DND-41 (cell line): ENCODE results near the gene CEP164.
"Not testable (repeated sequence)": the region's sequence is repeated elsewhere in the genome, so short reads cannot be mapped to it uniquely, and the experiment has no call there.

ENCODE experiments used
- ATAC-seq: fragments of 200-7000 bp; cut with Tn5 transposase; 3 replicates; pipeline ENCODE4 v1.9.1; 2021; ENCODE audit warnings: low read depth; ENCODE audit not compliant: insufficient read depth
- DNase-seq: peaks from one replicate; pipeline ENCODE4 v3.0.0-alpha.2; 2020
- H2AFZ ChIP-seq: 2 replicates; pipeline ENCODE4 v1.6.0; 2012; ENCODE audit warnings: low read depth, low read length
- H3K27ac ChIP-seq: 2 replicates; pipeline ENCODE4 v1.5.1; 2012; ENCODE audit warnings: low read length, inconsistent platforms
- H3K27me3 ChIP-seq: fragments of 200-600 bp; sonication (generic); 2 replicates; pipeline ENCODE4 v1.6.0; 2012; ENCODE audit warnings: low read length, mild to moderate bottlenecking, inconsistent platforms; ENCODE audit not compliant: insufficient read depth, poor library complexity
- H3K36me3 ChIP-seq: 2 replicates; pipeline ENCODE4 v1.5.1; 2012; ENCODE audit warnings: low read length, inconsistent platforms; ENCODE audit not compliant: insufficient read depth
- H3K4me1 ChIP-seq: 2 replicates; pipeline ENCODE4 v1.5.1; 2012; ENCODE audit warnings: mild to moderate bottlenecking, low read length; ENCODE audit not compliant: insufficient read depth
- H3K4me2 ChIP-seq: 2 replicates; pipeline ENCODE4 v1.6.0; 2012; ENCODE audit warnings: mild to moderate bottlenecking, moderate library complexity, low read length, inconsistent platforms; ENCODE audit not compliant: insufficient read depth
- H3K4me3 ChIP-seq, 2 experiments: fragments of 200-600 bp in 1 of 2; shearing (Covaris generic) in 1 of 2; 2 replicates each; pipeline ENCODE4 v1.5.1; 2012 to 2016; ENCODE audit warnings: inconsistent platforms in 2 of 2, low read length in 2 of 2, mild to moderate bottlenecking in 2 of 2, low read depth in 1 of 2, moderate library complexity in 1 of 2
- H3K79me2 ChIP-seq: 2 replicates; pipeline ENCODE4 v1.6.0; 2012; ENCODE audit warnings: low read length, inconsistent platforms; ENCODE audit not compliant: insufficient read depth
- H3K9ac ChIP-seq: 2 replicates; pipeline ENCODE4 v1.6.0; 2012; ENCODE audit warnings: low read depth, mild to moderate bottlenecking, inconsistent platforms, low read length, moderate library complexity
- H3K9me3 ChIP-seq: 2 replicates; pipeline ENCODE4 v1.5.1; 2012; ENCODE audit warnings: low read length, moderate library complexity, mild to moderate bottlenecking, inconsistent platforms; ENCODE audit not compliant: insufficient read depth, severe bottlenecking
- H4K20me1 ChIP-seq: 2 replicates; pipeline ENCODE4 v1.6.0; 2012; ENCODE audit warnings: low read length; ENCODE audit not compliant: insufficient read depth
- EZH2 ChIP-seq: IDR thresholded peaks from 3 replicates; pipeline ENCODE4 v1.6.1; 2012; ENCODE audit warnings: borderline replicate concordance, low read depth, mild to moderate bottlenecking, moderate library complexity, low read length, inconsistent platforms; ENCODE audit not compliant: severe bottlenecking
- TF ChIP-seq, protein P1 (sequence below): IDR thresholded peaks from 2 replicates; pipeline ENCODE4 v1.5.1; 2012; ENCODE audit warnings: borderline replicate concordance, low read length, moderate library complexity, mild to moderate bottlenecking; ENCODE audit not compliant: poor library complexity, severe bottlenecking; ENCODE audit errors: extremely low read depth

CEP164 gene

DNA sequence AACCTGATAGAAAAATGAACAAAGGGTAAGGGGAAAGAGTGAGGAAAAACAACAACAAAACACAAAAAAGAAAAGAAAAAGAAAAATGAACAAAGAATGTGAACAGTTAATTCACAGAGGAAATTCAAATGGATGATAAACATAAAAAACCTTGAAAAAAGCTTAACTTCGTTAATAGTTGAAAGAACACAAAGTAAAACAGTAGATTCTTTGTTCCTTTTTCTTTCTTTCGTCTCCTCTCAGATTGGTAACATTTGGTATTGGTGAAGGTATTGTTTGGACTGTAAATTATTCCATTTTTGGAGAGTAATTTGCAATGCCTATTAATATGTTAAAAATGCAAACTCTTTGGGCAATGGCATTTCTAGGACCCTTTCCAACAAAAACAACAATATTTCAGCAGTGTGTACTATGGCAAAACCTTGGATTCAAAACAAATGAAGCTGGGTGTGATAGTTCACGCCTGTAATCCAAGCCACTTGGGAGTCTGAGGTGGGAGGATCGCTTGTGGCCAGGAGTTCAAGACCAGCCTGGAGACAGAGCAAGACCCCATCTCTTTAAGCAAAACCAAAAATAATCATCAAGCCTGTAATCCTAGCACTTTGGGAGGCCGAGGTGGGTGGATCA, 8.3 kb upstream of the CEP164 start:
- no peak overlapping the region for H3K9ac ChIP-seq
- peaks cover 10% of the 10 kb centered on the region for H3K4me1 ChIP-seq
- peaks cover 35% of the 10 kb centered on the region for H3K27me3 ChIP-seq
- H4K20me1 ChIP-seq, result peaks cover 4% of the 10 kb centered on the region; the same call in 1 of the 2 replicates
- H3K79me2 ChIP-seq, result no peaks in the 10 kb centered on the region
- H3K4me3 ChIP-seq, result no peak overlapping the region
- ATAC-seq (no peak), DNase-seq (no peak)
- no peaks in the 10 kb centered on the region for H3K36me3 ChIP-seq
- H3K9me3 ChIP-seq, result no peaks in the 10 kb centered on the region
- TF ChIP-seq, protein P1, sequence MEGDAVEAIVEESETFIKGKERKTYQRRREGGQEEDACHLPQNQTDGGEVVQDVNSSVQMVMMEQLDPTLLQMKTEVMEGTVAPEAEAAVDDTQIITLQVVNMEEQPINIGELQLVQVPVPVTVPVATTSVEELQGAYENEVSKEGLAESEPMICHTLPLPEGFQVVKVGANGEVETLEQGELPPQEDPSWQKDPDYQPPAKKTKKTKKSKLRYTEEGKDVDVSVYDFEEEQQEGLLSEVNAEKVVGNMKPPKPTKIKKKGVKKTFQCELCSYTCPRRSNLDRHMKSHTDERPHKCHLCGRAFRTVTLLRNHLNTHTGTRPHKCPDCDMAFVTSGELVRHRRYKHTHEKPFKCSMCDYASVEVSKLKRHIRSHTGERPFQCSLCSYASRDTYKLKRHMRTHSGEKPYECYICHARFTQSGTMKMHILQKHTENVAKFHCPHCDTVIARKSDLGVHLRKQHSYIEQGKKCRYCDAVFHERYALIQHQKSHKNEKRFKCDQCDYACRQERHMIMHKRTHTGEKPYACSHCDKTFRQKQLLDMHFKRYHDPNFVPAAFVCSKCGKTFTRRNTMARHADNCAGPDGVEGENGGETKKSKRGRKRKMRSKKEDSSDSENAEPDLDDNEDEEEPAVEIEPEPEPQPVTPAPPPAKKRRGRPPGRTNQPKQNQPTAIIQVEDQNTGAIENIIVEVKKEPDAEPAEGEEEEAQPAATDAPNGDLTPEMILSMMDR, result no peak
- no peak for TF ChIP-seq EZH2
- H3K27ac ChIP-seq, result no peak overlapping the region
- no peak overlapping the region for H2AFZ ChIP-seq
- H3K4me2 ChIP-seq, result no peak overlapping the region

DNA sequence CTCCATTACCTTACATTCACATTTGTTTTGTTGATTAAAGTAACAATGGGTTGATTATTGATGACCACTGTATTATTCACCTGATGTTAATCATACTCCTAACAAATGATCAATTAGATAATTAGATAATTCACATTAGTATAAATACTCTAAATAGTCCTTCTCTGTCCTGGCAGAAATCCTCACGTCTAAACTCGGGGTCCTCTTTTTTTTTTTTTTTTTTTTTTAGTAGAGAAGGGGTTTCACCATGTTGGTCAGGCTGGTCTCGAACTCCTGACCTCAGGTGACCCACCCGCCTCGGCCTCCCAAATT, 443 bp upstream of the CEP164 start:
- peak overlapping the region in 1 of 2 experiments; percentile 84; a peak in 3 of 4 replicates for H3K4me3 ChIP-seq
- not testable (repeated sequence) for H3K36me3 ChIP-seq, H3K27me3 ChIP-seq, DNase-seq, ATAC-seq, H3K79me2 ChIP-seq, H3K9me3 ChIP-seq, H4K20me1 ChIP-seq
- 0 out of 2 replicates have a peak overlapping the region, but pooled peaks have one; percentile 53 for H3K27ac ChIP-seq
- H3K4me1 ChIP-seq, result peaks cover 21% of the 10 kb centered on the region
- H2AFZ ChIP-seq, result peak overlapping the region; percentile 72
- peak overlapping the region; percentile 82 for H3K4me2 ChIP-seq
- peak overlapping the region; percentile 69; the same call in 1 of the 2 replicates for H3K9ac ChIP-seq

DNA sequence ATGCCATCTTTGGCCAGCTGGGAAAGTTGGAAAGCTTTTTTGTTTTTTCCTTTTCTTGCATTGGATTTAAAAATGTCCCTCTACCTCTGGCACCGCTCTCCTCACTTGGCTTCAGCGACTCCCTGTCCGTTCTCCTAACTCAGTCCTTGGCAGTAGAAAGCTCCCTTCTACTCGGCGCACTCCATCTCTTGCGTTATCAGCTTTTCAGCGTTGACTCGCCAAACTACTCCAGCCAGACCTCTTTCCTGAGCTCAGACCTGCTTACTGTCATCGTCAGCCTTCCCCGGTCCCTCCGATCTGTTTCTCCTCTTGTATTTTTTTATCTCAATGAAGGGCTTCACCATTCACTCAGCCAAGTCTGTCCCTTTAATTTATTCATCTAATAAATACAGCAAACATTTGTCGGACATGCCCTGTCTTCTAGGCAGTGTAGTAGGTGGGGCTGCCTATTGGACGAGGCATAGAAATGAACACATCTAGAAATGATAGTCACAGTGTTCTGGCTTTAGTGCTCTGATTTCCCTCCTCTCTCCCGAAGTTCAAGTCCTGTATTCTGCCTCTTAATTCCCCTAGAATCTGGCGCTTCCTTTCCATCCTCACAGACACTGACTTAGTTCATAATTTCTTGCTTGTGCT, 839 bp downstream of the CEP164 start:
- ATAC-seq (0 out of 3 replicates have a peak, but pooled peaks have one; percentile 4), DNase-seq (no peak)

DNA sequence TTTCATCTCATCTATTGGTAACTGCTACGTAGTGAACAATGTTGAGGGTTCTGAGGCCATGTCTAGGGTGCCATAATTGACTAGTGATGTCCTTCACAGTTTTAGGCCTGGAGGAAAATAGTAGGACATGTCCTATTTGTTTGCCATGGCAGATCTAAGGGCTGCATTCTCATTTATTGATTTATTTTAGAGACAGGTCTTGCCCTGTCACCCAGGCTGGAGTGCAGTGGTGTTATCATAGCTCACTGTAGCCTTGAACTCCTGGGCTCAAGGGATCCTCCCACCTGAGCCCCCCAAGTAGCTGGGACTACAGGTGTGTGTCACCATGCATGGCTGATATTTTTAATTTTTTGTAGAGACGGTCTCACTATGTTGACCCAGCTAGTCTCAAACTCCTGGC, 5.2 kb downstream of the CEP164 start:
- H3K4me2 ChIP-seq, result no peak overlapping the region
- ATAC-seq (no peak), DNase-seq (no peak)
- no peak overlapping the region for H3K9ac ChIP-seq
- H3K79me2 ChIP-seq, result no peaks in the 10 kb centered on the region
- H3K27me3 ChIP-seq, result no peaks in the 10 kb centered on the region
- H2AFZ ChIP-seq, result no peak overlapping the region
- H3K9me3 ChIP-seq, result no peaks in the 10 kb centered on the region
- no peaks in the 10 kb centered on the region for H4K20me1 ChIP-seq
- TF ChIP-seq EZH2, result no peak
- TF ChIP-seq, protein P1, result no peak
- no peaks in the 10 kb centered on the region; the same call in 1 of the 2 replicates for H3K36me3 ChIP-seq
- H3K4me1 ChIP-seq, result peaks cover 14% of the 10 kb centered on the region
- H3K4me3 ChIP-seq, result no peak overlapping the region
- no peak overlapping the region for H3K27ac ChIP-seq

More for the DNA sequence above, 839 bp downstream of the CEP164 start:
- H4K20me1 ChIP-seq, result no peaks in the 10 kb centered on the region
- no peak for TF ChIP-seq EZH2
- TF ChIP-seq, protein P1, result no peak
- H3K79me2 ChIP-seq, result no peaks in the 10 kb centered on the region
- peak overlapping the region; percentile 84 for H2AFZ ChIP-seq
- H3K36me3 ChIP-seq, result no peaks in the 10 kb centered on the region; the same call in 1 of the 2 replicates
- H3K27ac ChIP-seq, result peak overlapping the region; percentile 54
- H3K4me3 ChIP-seq, result peak overlapping the region; percentile 74 to 84
- peaks cover 21% of the 10 kb centered on the region for H3K4me1 ChIP-seq
- peak overlapping the region; percentile 82 for H3K4me2 ChIP-seq
- H3K9me3 ChIP-seq, result no peaks in the 10 kb centered on the region
- no peaks in the 10 kb centered on the region for H3K27me3 ChIP-seq
- peak overlapping the region; percentile 69 for H3K9ac ChIP-seq
